ENCODE data around the gene TBRG1. TPM values are rescaled to one million over a fixed set of nuclear protein-coding genes. Genes with fewer than 3 reads are reported as not detected.
"Not testable (repeated sequence)": the region's sequence is repeated elsewhere in the genome, so short reads cannot be mapped to it uniquely, and the experiment has no call there.

The TBRG1 gene
- total and polyA plus RNA-seq, 4 donors = 13.4 to 32.4 (median 16.5) TPM

DNA sequence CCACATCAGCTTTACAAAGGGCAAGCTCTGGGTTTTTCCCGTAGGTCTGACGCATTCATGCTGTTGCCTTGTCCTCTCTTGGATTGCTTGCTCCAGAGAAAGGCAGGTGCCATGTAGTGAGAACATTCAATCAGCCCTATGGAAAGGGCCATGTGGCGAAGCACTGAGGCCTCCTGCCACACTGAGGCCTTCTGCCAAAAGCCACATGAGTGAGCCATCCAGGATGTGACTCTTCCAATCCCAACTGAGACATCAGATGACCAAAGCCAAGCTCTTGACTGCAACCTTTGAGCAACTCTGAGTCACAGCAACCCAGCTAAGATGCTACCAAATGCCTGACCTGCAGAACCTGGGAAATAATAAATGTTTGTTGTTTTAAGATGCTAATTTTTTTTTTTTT, 20.5 kb upstream of the TBRG1 start:
- WGBS = 88% methylated on average over 3 of the region's 3 CpGs
- Histone ChIP-seq H3K27me3 (ENCODE audit: control insufficient read depth in 4 of 4, insufficient read depth in 4 of 4, low read length in 3 of 4) (no peaks in the 10 kb centered on the region), H3K36me3 (ENCODE audit: control insufficient read depth in 4 of 4, insufficient read depth in 3 of 4, low read depth in 1 of 4, low read length in 3 of 4) (no peaks in the 10 kb centered on the region), H3K9me3 (ENCODE audit: control insufficient read depth in 4 of 4, low read length in 3 of 4) (no peaks in the 10 kb centered on the region), H3K4me3 (ENCODE audit: low read depth in 1 of 3, low read length in 3 of 3) (no peak overlapping the region), H3K4me1 (ENCODE audit: control insufficient read depth in 4 of 4, insufficient read depth in 4 of 4, low read length in 3 of 4) (no peaks in the 10 kb centered on the region), H3K27ac (ENCODE audit: low read depth in 1 of 2, low read length in 2 of 2) (no peak overlapping the region), H3K9ac (ENCODE audit: low read depth in 1 of 2, low read length in 2 of 2) (no peak overlapping the region)
- no peak for DNase-seq (ENCODE audit: low spot score)
- TF ChIP-seq NR2F2 (IDR thresholded peaks at IDR 0.05) = no peak
- TF ChIP-seq, protein P1, sequence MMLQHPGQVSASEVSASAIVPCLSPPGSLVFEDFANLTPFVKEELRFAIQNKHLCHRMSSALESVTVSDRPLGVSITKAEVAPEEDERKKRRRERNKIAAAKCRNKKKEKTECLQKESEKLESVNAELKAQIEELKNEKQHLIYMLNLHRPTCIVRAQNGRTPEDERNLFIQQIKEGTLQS (IDR thresholded peaks at IDR 0.05) = no peak

DNA sequence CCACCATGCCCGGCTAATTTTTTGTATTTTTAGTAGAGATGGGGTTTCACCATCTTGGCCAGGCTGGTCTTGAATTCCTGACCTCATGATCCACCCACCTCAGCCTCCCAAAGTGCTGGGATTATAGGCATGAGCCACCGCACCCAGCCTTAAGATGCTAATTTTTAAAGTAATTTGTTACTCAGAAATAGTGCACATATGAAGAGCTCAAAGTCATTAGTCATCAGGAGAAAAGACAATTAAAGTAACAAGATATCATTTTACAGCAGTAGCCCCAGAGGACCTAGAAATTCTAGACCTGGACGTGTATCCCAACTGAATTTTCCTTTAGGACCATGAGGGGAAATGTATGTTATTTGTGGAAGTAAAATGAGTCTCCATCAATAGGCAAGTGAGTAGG, 19.9 kb upstream of the TBRG1 start:
- H3K4me3 ChIP-seq (ENCODE audit: low read depth in 1 of 3, low read length in 3 of 3); H3K4me1 ChIP-seq (ENCODE audit: control insufficient read depth in 4 of 4, insufficient read depth in 4 of 4, low read length in 3 of 4); H3K9ac ChIP-seq (ENCODE audit: low read depth in 1 of 2, low read length in 2 of 2); H3K27ac ChIP-seq (ENCODE audit: low read depth in 1 of 2, low read length in 2 of 2); H3K9me3 ChIP-seq (ENCODE audit: control insufficient read depth in 4 of 4, low read length in 3 of 4); H3K36me3 ChIP-seq (ENCODE audit: control insufficient read depth in 4 of 4, insufficient read depth in 3 of 4, low read depth in 1 of 4, low read length in 3 of 4); DNase-seq (ENCODE audit: low spot score); H3K27me3 ChIP-seq (ENCODE audit: control insufficient read depth in 4 of 4, insufficient read depth in 4 of 4, low read length in 3 of 4): not testable (repeated sequence)
- 73% methylated on average over 3 of the region's 3 CpGs for WGBS

DNA sequence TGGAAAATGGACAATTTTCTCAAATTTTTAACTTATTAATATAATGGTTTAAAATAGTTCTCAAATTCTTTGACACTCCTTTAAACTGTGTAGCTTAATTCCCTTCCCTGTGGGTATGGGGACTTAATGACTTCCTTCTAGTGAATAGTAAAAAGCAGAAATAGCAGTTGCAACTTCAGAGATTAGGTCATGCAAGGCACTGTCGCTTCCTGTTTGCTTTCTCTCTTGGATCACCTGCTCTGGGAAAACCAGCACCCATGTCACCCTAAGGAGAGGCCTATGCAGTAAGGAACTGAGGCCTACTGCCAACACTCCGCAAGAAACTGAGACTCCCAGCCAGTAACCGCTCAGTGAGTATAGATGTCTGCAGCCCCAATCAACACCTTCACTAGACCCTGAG, 16.9 kb upstream of the TBRG1 start:
- Histone ChIP-seq H3K9me3 (ENCODE audit: control insufficient read depth in 4 of 4, low read length in 3 of 4) (no peaks in the 10 kb centered on the region), H3K9ac (ENCODE audit: low read depth in 1 of 2, low read length in 2 of 2) (no peak overlapping the region), H3K4me3 (ENCODE audit: low read depth in 1 of 3, low read length in 3 of 3) (no peak overlapping the region), H3K4me1 (ENCODE audit: control insufficient read depth in 4 of 4, insufficient read depth in 4 of 4, low read length in 3 of 4) (no peaks in the 10 kb centered on the region), H3K27me3 (ENCODE audit: control insufficient read depth in 4 of 4, insufficient read depth in 4 of 4, low read length in 3 of 4) (no peaks in the 10 kb centered on the region), H3K36me3 (ENCODE audit: control insufficient read depth in 4 of 4, insufficient read depth in 3 of 4, low read depth in 1 of 4, low read length in 3 of 4) (no peaks in the 10 kb centered on the region), H3K27ac (ENCODE audit: low read depth in 1 of 2, low read length in 2 of 2) (no peak overlapping the region)
- no peak for TF ChIP-seq RAD21 (IDR thresholded peaks at IDR 0.05)
- no peak for TF ChIP-seq YY1 (IDR thresholded peaks at IDR 0.05)
- no peak for TF ChIP-seq HNF4G (IDR thresholded peaks at IDR 0.05)
- TF ChIP-seq FOXA2 (IDR thresholded peaks at IDR 0.05) = no peak
- TF ChIP-seq, protein P1 (IDR thresholded peaks at IDR 0.05) = no peak
- TF ChIP-seq, protein P2, sequence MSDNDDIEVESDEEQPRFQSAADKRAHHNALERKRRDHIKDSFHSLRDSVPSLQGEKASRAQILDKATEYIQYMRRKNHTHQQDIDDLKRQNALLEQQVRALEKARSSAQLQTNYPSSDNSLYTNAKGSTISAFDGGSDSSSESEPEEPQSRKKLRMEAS (IDR thresholded peaks at IDR 0.05) = no peak
- TF ChIP-seq FOXA1 (IDR thresholded peaks at IDR 0.05) = no peak
- no peak for TF ChIP-seq HNF4A (conservative IDR thresholded peaks at IDR 0.05)
- TF ChIP-seq, protein P3, sequence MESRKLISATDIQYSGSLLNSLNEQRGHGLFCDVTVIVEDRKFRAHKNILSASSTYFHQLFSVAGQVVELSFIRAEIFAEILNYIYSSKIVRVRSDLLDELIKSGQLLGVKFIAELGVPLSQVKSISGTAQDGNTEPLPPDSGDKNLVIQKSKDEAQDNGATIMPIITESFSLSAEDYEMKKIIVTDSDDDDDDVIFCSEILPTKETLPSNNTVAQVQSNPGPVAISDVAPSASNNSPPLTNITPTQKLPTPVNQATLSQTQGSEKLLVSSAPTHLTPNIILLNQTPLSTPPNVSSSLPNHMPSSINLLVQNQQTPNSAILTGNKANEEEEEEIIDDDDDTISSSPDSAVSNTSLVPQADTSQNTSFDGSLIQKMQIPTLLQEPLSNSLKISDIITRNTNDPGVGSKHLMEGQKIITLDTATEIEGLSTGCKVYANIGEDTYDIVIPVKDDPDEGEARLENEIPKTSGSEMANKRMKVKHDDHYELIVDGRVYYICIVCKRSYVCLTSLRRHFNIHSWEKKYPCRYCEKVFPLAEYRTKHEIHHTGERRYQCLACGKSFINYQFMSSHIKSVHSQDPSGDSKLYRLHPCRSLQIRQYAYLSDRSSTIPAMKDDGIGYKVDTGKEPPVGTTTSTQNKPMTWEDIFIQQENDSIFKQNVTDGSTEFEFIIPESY (IDR thresholded peaks at IDR 0.05) = no peak
- TF ChIP-seq, protein P4, sequence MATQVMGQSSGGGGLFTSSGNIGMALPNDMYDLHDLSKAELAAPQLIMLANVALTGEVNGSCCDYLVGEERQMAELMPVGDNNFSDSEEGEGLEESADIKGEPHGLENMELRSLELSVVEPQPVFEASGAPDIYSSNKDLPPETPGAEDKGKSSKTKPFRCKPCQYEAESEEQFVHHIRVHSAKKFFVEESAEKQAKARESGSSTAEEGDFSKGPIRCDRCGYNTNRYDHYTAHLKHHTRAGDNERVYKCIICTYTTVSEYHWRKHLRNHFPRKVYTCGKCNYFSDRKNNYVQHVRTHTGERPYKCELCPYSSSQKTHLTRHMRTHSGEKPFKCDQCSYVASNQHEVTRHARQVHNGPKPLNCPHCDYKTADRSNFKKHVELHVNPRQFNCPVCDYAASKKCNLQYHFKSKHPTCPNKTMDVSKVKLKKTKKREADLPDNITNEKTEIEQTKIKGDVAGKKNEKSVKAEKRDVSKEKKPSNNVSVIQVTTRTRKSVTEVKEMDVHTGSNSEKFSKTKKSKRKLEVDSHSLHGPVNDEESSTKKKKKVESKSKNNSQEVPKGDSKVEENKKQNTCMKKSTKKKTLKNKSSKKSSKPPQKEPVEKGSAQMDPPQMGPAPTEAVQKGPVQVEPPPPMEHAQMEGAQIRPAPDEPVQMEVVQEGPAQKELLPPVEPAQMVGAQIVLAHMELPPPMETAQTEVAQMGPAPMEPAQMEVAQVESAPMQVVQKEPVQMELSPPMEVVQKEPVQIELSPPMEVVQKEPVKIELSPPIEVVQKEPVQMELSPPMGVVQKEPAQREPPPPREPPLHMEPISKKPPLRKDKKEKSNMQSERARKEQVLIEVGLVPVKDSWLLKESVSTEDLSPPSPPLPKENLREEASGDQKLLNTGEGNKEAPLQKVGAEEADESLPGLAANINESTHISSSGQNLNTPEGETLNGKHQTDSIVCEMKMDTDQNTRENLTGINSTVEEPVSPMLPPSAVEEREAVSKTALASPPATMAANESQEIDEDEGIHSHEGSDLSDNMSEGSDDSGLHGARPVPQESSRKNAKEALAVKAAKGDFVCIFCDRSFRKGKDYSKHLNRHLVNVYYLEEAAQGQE (IDR thresholded peaks at IDR 0.05) = no peak
- TF ChIP-seq, protein P5, sequence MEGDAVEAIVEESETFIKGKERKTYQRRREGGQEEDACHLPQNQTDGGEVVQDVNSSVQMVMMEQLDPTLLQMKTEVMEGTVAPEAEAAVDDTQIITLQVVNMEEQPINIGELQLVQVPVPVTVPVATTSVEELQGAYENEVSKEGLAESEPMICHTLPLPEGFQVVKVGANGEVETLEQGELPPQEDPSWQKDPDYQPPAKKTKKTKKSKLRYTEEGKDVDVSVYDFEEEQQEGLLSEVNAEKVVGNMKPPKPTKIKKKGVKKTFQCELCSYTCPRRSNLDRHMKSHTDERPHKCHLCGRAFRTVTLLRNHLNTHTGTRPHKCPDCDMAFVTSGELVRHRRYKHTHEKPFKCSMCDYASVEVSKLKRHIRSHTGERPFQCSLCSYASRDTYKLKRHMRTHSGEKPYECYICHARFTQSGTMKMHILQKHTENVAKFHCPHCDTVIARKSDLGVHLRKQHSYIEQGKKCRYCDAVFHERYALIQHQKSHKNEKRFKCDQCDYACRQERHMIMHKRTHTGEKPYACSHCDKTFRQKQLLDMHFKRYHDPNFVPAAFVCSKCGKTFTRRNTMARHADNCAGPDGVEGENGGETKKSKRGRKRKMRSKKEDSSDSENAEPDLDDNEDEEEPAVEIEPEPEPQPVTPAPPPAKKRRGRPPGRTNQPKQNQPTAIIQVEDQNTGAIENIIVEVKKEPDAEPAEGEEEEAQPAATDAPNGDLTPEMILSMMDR (IDR thresholded peaks at IDR 0.05; ENCODE audit: low read depth, low read length, missing input control) = no peak
- no peak for TF ChIP-seq SP1 (IDR thresholded peaks at IDR 0.05)
- TF ChIP-seq NR2F2 (IDR thresholded peaks at IDR 0.05) = no peak
- no peak for TF ChIP-seq EGR1 (IDR thresholded peaks at IDR 0.05; ENCODE audit: low read depth in 2 of 2)
- no peak for TF ChIP-seq RXRA (IDR thresholded peaks at IDR 0.05)
- no peak for TF ChIP-seq GABPA (IDR thresholded peaks at IDR 0.05 in 1 of 2, conservative IDR thresholded peaks at IDR 0.05 in 1 of 2)
- TF ChIP-seq TAF1 (conservative IDR thresholded peaks at IDR 0.05) = no peak
- no peak for TF ChIP-seq JUND (IDR thresholded peaks at IDR 0.05)
- no peak for DNase-seq (ENCODE audit: low spot score)
- WGBS = 81% methylated on average over 3 of the region's 3 CpGs
